PFSK-1 (cell line): ENCODE results near the gene ANKHD1.

ENCODE experiments used
- FOXP2 ChIP-seq: optimal IDR thresholded peaks from 2 replicates; pipeline ENCODE3; 2011; ENCODE audit warnings: borderline replicate concordance, control low read depth, inconsistent platforms; ENCODE audit not compliant: insufficient read depth; ENCODE audit errors: extremely low read length, extremely low read depth
- POLR2AphosphoS5 ChIP-seq: IDR thresholded peaks from 2 replicates; pipeline ENCODE4 v1.6.1; 2012; ENCODE audit warnings: low read depth, mild to moderate bottlenecking, control low read depth, low read length, moderate library complexity
- REST ChIP-seq, 2 experiments: IDR thresholded peaks; 2 replicates each; pipeline versions ENCODE4 v1.6.1 to v1.8.0; 2011 to 2012; ENCODE audit warnings: low read depth in 2 of 2, low read length in 2 of 2, control low read depth in 1 of 2, inconsistent platforms in 1 of 2, mild to moderate bottlenecking in 1 of 2, moderate library complexity in 1 of 2; ENCODE audit not compliant: insufficient read depth in 1 of 2
- SIN3A ChIP-seq: IDR thresholded peaks from 2 replicates; pipeline ENCODE4 v1.6.1; 2012; ENCODE audit warnings: mild to moderate bottlenecking, low read length, moderate library complexity, borderline replicate concordance; ENCODE audit not compliant: insufficient read depth
- TAF1 ChIP-seq: IDR thresholded peaks from 2 replicates; pipeline ENCODE4 v1.6.1; 2012; ENCODE audit warnings: low read length, control low read depth, borderline replicate concordance; ENCODE audit not compliant: insufficient read depth

The ANKHD1 gene

GRCh38 chr5:140558542-140558941 lies 156.9 kb downstream of the ANKHD1 start:
- TF ChIP-seq SIN3A: no peak
- TF ChIP-seq TAF1: no peak
- no peak for TF ChIP-seq FOXP2
- TF ChIP-seq REST (IDR thresholded peaks at IDR 0.05; ENCODE audit: insufficient read depth in 1 of 2, low read depth in 2 of 2, low read length in 2 of 2): no peak
- TF ChIP-seq POLR2AphosphoS5: no peak

- TF ChIP-seq FOXP2 (no peak), POLR2AphosphoS5 (no peak), REST (IDR thresholded peaks at IDR 0.05; ENCODE audit: insufficient read depth in 1 of 2, low read depth in 2 of 2, low read length in 2 of 2) (no peak), TAF1 (no peak), SIN3A (no peak)
Observed at GRCh38 chr5:140560227-140560626, 158.6 kb downstream of the ANKHD1 start.

GRCh38 chr5:140561753-140562523 lies 160.3 kb downstream of the ANKHD1 start:
- TF ChIP-seq POLR2AphosphoS5 (no peak), REST (IDR thresholded peaks at IDR 0.05; ENCODE audit: insufficient read depth in 1 of 2, low read depth in 2 of 2, low read length in 2 of 2) (no peak), SIN3A (no peak), TAF1 (no peak), FOXP2 (no peak)

GRCh38 chr5:140563596-140563995 lies 162.0 kb downstream of the ANKHD1 start:
- TF ChIP-seq TAF1: no peak
- no peak for TF ChIP-seq REST (IDR thresholded peaks at IDR 0.05; ENCODE audit: insufficient read depth in 1 of 2, low read depth in 2 of 2, low read length in 2 of 2)
- no peak for TF ChIP-seq POLR2AphosphoS5
- TF ChIP-seq FOXP2: no peak
- TF ChIP-seq SIN3A: no peak

GRCh38 chr5:140564196-140565023 lies 162.8 kb downstream of the ANKHD1 start, which contains the start of the genes APBB3 and SLC35A4:
Gene APBB3, minus strand, starts transcription at chr5:140564598. Its CDS starts 353 bp downstream, at chr5:140564245.
Gene SLC35A4, plus strand, starts transcription at chr5:140564828. Its CDS starts 2,342 bp downstream, at chr5:140567170.
- TF ChIP-seq SIN3A: peak; percentile 76; the same call in 1 of the 2 replicates
- TF ChIP-seq POLR2AphosphoS5: peak; percentile 83
- peak; percentile 22 to 39; a peak in 2 of 4 replicates for TF ChIP-seq REST (IDR thresholded peaks at IDR 0.05; ENCODE audit: insufficient read depth in 1 of 2, low read depth in 2 of 2, low read length in 2 of 2)
- TF ChIP-seq FOXP2: no peak
- peak; percentile 88 for TF ChIP-seq TAF1
